Gastrocnemius medialis (tissue), 4 donors: ENCODE results near the gene EIPR1.

ENCODE experiments used
- CTCF ChIP-seq, 5 experiments: fragments of 450-650 bp in 3 of 5; fragments of 200-600 bp in 2 of 5; sonication (generic) in 2 of 5; IDR thresholded peaks in 4 of 5; conservative IDR thresholded peaks in 1 of 5; 1 replicate in 4 of 5; 2 replicates in 1 of 5; pipeline ENCODE4 v1.5.1; 2016 to 2019; ENCODE audit warnings: antibody characterized with exemption in 5 of 5, mild to moderate bottlenecking in 3 of 5, moderate library complexity in 3 of 5
- POLR2A ChIP-seq, 2 donors: fragments of 450-650 bp; IDR thresholded peaks; one replicate each; pipeline ENCODE4 v1.6.1; 2017; ENCODE audit warnings: antibody characterized with exemption in 2 of 2, mild to moderate bottlenecking in 2 of 2, moderate library complexity in 2 of 2

GRCh38 chr2:3146772-3147650 lies 230.6 kb downstream of the EIPR1 start:
- TF ChIP-seq CTCF (IDR thresholded peaks at IDR 0.05 in 4 of 5, conservative IDR thresholded peaks at IDR 0.05 in 1 of 5) (no peak), POLR2A (IDR thresholded peaks at IDR 0.05) (no peak)
